GM21737 (cell line): ENCODE measurements around the gene LIN54.
"Not testable (repeated sequence)": the region's sequence is repeated elsewhere in the genome, so short reads cannot be mapped to it uniquely, and the experiment has no call there.

Experiments used
- ATAC-seq: cut with Tn5 transposase; IDR thresholded peaks from one replicate; pipeline ENCODE4 v1.9.1; 2021; ENCODE audit warnings: mild to moderate bottlenecking, moderate library complexity; ENCODE audit not compliant: unreplicated experiment

The LIN54 gene

DNA sequence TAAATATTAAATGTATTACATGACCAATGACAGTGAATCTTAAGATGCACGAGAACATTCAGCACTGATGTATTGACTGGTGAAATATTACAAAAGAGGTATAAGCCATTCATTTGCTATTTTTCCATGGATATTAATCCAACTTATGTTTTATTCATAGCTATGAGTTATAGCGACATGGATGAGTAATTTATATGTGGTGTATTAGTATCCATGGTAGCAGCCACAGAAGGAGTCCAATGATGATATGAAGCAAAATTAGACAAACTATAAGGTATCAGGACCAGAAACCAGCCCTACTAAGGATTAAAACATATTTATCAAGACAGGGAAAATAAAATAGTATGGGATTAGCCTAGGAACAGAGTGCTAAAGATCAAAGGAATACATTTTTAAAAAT, 59.4 kb downstream of the LIN54 start:
- no peak for ATAC-seq

GRCh38 chr4:82948647-82949204, 61.9 kb downstream of the LIN54 start:
- ATAC-seq, result no peak

DNA sequence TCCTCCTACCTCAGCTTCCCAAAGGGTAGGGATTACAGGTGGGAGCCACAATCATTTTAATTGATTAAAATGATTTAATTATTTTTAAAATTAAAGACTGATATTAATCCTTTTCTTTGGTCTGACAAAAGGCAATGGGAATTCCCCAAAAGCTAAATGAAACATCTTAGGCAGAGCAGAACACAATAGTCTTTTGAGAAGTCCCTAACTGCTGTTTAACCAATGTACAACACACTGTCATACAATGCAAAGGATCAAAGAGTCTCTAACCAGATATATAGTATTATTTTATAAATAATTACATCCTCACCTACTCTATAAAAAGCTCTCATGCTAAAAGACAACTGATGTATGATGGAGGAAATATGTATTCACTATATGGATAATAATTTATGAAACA, 63.1 kb downstream of the LIN54 start:
- no peak for ATAC-seq

DNA sequence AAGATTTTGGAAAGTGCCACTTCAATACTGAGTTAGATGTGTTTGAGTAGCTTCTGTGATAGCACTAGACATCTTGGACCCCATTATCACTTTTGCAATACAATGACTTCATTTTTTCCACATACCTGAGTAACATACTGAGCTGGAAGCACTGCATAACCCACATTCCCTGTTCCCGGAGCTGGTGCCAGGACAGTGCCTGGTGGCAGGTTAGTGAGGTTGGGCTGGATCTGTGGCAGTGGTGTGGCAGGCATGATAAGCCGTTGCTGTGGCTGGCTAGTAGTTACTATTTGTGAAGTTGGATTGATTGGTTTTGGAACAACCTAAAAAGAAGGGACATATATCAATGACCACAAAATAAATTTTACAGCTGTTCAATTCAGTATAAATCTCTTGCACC, 71.2 kb downstream of the LIN54 start:
- ATAC-seq, result no peak

DNA sequence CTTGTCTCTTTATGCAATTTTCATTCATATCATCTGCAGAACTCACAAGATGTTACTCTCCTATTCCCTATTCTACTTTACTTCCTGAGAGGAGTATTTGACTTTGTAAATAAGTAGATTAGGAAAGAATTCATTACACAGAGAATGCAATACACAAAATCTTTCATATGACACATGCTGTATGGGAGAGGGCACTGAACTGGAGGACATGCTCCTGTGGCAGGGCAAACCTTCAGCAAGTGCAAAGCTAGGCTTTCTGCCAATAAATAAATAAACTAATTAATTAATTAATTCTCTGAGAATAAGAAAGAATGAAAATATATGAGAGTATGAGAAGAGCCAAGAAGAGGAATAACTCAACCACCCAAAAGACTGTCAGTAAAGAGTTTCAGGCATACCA, 76.2 kb downstream of the LIN54 start:
- ATAC-seq, result no peak

- no peak for ATAC-seq
These were observed 79.5 kb downstream of the LIN54 start for GRCh38 chr4:82930848-82931755.

DNA sequence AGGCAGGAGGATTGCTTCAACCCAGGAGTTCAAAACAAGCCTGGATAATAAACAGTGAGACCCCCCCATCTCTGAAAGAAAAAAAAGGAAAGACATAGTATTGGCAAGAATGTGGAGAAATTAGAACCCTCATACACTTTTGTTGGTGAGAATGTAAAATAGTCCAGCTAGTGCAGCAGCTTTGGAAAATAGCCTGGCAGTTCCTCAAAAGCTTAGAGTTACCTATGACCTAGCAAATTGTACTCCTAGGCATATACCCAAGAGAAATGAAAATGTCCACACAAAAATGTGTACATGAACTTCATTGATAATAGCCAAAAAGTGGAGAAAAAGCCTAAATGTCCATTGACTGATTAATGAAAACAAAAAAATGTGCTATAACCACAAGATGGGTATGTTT, 88.8 kb downstream of the LIN54 start:
- ATAC-seq, result no peak

- ATAC-seq, result no peak
These were observed 91.2 kb downstream of the LIN54 start for GRCh38 chr4:82919386-82919785.

GRCh38 chr4:82918091-82918490, 92.5 kb downstream of the LIN54 start:
- ATAC-seq, result no peak

- not testable (repeated sequence) for ATAC-seq
These were observed 96.7 kb downstream of the LIN54 start for GRCh38 chr4:82913968-82914367.

DNA sequence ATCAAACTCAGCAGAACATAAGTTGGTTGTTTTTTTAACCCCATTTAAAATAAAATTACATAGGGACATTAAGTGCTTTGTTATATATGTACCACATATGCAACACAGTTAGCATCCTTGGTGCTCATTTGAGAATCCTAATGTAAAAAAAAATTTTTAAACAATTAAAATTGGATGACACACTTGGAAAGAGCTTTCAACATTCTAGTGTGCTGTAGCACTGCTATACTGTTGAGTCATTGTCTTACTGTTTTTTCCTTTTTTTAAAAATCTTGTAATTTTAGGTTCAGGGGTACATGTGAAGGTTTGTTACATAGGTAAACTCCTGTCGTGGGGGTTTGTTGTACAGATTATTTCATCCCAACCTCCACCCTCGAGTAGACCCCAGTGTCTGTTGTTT, 97.3 kb downstream of the LIN54 start:
- ATAC-seq, result no peak

DNA sequence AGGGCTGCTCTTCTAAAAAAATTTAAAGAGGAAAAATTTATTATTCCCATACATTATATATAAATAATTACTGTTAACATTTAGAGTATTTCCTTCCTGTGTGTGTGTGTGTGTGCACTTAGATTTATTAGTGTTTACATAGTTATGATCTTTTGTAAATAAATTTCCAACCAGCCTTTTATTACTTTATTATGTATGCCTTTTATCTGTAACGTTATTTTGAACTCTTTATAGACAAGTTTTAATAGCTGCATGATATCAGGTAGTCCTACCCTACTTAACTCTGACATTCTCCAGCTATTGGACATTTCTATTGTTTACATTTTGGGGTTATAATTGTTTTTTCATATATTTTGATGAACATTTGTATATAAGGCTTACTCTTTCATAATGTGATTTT, 101.3 kb downstream of the LIN54 start:
- no peak for ATAC-seq

- ATAC-seq, result peak; percentile 43
These were observed 104.2 kb downstream of the LIN54 start for GRCh38 chr4:82906469-82906868.

GRCh38 chr4:82905205-82905604, 105.4 kb downstream of the LIN54 start:
- peak; percentile 51 for ATAC-seq

GRCh38 chr4:82903737-82904136, 106.9 kb downstream of the LIN54 start:
- ATAC-seq, result no peak

- no peak for ATAC-seq
These were observed 109.4 kb downstream of the LIN54 start for GRCh38 chr4:82901183-82901718.

GRCh38 chr4:82900411-82901182, 110.0 kb downstream of the LIN54 start, which contains the start of gene THAP9:
Gene THAP9, plus strand, starts transcription at chr4:82900735. Its CDS starts 68 bp downstream, at chr4:82900803.
- ATAC-seq, result peak; percentile 88

DNA sequence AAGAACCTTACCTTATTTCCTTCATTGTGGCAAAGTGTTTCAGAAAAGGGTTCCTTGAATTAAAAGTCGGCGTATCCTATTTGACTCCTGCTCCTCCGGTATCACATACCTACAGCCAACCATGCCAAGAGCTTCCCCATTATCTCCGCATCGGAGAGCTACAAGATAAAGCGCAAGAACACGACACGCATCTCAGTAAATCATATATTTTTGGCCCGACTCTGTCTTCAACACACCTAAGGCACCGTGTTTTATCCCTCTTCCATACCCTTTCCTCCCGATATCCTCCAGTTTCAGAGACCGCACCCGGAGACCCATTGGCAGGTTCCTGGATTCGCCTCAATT, 110.6 kb downstream of the LIN54 start:
- ATAC-seq, result peak; percentile 12

- no peak for ATAC-seq
These were observed 111.1 kb downstream of the LIN54 start for GRCh38 chr4:82899374-82900065.

DNA sequence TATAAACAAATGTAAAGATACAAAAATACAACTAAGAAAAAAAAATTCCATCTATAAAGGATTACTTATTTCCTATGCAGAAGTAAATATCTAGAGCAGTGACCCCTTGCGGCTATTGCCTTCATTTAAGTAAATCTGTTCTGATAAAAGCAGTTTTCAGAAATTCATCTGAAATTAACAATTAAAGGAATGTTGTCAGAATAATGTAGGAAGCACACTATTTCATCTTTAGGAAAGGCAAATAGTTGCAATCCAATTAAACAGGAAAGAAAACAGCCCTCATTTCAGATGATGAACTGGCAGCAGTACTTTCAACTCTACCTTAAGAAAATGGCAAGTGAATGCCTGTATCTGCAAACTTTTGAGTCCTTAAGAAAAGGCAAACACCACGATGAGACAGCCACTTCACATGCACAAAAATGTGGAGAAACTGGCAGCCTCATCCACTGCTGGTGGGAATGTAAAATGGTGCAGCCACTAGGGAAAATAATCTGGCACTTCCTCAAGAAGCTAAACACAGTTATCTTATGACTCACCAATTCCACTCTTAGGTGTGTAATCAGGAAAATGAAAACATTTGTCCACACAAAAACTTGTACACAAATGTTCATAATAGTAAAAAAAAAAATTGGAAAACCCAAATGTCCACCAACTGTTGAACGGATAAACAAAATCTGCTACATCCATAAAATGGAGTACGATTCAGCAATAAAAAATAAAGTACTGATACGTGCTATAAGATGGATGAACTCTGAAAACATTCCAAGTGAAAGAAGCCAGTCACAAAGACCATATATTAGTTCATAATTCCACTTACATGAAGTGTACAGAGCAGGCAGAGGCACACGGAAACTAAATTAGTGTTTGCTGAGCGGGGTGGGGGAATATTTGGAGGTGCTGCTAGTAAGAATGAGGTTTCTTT, 112.0 kb downstream of the LIN54 start:
- no peak for ATAC-seq
